HG03045 (cell line): Measurements from ENCODE around the gene MYO7B.
"Not testable (repeated sequence)": the region's sequence is repeated elsewhere in the genome, so short reads cannot be mapped to it uniquely, and the experiment has no call there.

Experiments used
- ATAC-seq: cut with Tn5 transposase; IDR thresholded peaks from one replicate; pipeline ENCODE4 v1.9.1; 2021; ENCODE audit warnings: mild to moderate bottlenecking, moderate library complexity; ENCODE audit not compliant: unreplicated experiment

Gene MYO7B

GRCh38 chr2:127523269-127523939 is 12.1 kb upstream of the MYO7B start:
- no peak for ATAC-seq

DNA sequence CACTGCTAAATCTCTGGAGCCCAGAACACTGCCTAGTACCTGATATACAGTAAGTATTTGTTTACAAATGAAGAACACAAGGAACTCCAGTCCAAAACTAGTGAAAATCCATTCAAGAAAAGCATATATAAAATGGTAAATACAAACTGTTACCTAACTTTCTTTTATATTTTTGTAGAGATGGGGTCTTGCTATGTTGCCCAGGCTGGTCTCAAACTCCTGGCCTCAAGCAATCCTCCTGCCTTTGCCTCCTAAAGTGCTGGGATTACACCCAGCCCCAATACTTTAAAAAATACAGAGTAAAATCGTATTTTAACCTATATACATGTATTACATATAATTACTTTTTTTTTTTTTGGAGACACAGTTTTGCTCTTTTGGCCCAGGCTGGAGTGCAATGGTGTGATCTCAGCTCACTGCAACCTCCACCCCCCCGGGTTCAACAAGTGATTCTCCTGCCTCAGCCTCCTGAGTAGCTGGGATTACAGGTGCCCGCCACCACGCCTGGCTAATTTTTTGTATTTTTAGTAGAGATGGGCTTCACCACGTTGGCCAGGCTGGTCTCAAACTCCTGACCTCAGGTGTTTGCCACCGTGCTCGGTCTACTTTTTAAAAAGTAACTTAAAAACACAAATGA is 11.2 kb upstream of the MYO7B start:
- ATAC-seq: not testable (repeated sequence)

DNA sequence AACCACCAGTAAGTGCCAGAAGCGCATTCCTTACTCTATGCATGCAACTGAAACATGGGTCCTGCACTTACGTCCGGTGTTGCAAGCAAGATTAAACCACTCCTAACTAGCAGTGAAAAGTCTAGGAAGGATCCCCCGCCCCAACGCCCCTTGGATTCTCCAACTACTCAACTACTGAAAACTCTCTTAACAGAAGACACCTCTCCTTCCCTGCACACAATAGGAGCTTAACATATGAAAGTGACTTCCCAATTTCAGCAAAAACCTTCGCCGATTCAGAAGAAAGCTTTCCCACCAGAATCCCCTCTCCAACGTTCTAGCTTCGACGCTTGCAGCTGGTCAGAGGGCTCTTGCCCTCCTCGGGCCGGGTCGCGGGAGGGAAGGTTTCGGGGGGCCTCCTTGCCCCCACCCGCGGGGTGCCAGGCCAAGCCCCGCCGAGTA is 9.8 kb upstream of the MYO7B start:
- no peak for ATAC-seq

DNA sequence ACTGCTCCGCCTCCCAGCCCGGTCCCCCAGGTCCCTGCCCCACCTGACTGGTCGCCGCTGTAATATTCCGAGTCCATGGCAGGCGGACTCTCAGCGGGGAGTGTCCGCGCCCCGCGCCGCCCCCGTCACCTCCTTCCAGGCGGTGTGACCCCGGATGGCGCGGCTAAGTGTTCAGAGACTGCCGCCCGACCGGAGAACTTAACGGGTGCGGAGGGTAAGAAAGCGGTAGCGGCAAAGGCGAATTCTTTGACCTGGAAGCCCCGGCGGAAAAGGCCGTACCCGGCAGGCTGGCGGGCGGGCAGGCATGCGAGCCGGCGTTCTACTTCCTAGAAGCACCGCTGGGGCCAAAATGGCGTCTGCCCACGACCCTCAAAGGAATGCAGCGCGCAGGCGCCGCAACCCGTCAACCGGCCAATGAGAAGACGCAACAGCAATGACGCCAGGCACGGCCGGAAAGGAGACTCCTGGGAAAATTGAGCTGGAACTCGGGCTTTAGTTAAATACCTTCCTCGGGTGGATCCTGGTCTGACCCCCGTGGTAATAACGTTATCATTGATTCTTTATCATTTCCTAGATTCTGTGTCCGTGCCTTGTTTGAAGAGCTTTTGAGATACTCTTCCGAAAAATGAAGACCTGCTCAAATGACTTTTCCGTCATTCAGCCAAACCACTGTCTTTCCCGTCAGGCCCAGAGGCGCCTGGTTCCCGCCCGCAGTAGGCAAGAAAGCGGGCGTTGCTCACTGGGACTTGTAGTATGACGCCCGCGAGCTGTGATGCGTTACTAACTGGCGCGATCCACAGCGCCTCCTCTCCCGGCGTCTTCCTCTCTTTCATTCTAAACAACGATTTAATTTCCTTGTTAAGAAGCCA is 9.1 kb upstream of the MYO7B start, which contains the start of gene IWS1:
Gene IWS1 (minus strand): TSS at position 358 of the 869 bp plus-strand sequence. CDS start 281 bp downstream, at position 77.
- peak; percentile 85 for ATAC-seq

GRCh38 chr2:127527001-127527804 is 8.3 kb upstream of the MYO7B start:
- peak; percentile 14 for ATAC-seq

DNA sequence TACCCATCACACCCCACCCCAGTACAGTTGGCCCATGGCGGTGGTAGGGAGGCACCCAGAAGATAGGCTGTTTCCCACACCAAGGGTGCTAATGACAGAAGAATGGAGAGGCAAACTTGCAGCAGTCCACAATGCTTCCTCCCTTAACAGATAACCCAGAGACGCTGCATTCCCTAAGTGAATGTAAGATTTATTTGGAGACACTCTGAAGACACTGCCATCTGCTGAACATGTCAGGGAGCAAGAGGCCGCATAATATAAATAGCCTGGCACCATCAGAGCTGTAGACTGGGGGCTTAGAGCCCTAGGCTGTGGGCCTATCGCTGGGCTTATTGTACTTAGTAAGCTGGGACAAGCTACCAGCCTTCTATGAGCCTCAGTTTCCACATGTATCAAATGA is 7.0 kb upstream of the MYO7B start:
- ATAC-seq: no peak

DNA sequence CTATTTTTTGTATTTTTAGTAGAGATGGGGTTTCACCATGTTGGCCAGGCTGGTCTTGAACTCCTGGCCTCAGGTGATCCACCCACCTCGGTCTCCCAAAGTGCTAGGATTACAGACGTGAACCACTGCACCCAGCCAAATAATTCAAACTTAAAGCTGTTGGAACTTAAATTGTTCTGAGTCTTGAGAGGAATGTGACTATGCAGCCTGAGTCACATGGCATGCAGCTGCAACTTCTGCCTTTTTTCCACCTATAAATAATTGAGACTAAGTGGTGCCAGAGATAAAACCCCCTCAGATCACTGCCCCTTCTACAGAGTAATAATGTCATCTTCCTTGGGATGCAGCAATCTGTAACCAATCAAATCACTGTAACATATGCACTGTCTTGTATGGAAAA is 6.1 kb upstream of the MYO7B start:
- not testable (repeated sequence) for ATAC-seq

GRCh38 chr2:127530245-127531140 is 5.0 kb upstream of the MYO7B start:
- ATAC-seq: no peak

GRCh38 chr2:127531221-127531648 is 4.2 kb upstream of the MYO7B start:
- ATAC-seq: no peak

DNA sequence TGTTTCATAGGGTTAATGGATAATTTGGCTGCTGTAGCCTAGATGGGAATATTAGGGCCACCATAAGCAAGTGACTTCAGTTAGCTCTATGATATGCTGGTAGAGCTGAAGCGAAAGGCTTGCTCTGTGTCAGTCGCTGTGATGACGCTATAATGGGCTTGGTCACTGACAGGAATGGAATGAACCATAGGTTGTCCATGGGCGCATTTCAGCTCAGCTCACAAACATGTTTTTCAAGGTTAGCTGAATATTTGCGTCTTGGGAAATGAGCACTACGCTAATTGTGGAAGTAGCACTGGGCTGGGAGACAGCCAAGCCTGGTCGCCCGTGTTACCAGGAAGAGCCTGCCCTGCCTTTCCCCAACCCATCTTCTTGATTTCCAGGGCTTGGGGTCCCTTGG is 3.2 kb upstream of the MYO7B start:
- ATAC-seq: no peak

- ATAC-seq: no peak
Measured at GRCh38 chr2:127535918-127536317, 435 bp downstream of the MYO7B start.

DNA sequence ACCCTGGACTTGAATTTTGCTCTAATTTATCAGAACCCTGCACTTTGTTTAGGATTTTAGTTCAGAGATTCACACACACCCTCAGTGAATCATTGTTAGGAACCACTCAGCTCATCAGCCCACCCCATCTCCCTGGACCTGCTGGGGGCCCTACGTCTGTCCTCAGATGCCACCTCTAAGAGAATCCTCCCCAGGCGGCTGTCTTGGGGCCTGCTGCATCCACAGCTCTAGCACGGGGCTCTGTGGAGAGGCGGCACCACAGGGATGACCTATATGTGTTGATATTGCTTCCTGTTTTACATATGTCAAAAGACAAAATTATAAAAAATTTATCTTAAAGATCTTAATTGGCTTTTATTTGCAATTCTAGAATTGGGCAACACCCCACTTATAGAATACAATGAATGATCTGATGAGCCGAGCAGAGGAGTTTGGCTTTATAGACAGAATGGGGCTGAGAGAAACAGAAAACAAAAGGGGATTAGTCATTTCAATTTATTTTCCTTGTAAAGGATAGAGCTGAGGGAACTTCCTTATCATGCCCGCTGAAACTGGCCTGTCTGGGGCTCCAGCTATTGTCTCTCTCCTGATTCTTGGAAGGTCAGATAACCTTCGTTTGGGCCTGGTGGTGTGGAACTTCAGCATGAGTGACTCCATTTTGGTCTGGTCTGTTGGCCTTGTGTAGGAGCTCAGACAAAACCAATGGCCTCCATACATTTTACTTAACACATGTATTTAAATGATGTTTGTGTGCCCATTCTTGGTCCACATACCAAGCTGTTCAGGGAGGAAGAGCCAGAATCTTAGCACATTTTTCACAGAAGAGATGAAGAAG is 1.4 kb downstream of the MYO7B start:
- ATAC-seq: no peak

GRCh38 chr2:127537644-127538043 is 2.2 kb downstream of the MYO7B start:
- ATAC-seq: no peak

DNA sequence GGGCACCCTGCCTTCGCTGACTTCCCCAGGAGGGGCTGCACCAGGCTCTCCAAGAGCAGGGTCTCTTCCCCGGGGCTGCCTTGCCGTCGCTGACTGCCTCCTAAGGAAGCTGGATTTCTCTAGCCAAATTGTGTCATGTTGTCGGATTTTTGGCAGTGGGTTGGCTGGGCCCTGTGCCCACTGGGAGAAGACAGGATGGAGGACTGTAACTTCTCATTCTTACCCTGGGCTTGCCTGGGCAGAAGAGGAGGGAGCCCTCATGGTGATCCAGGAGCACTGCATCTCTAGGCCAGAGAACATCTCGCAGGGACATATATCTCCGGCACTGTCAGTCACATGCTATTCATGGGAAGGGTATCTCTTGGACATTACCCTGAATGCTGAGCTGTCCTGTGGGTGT is 6.3 kb downstream of the MYO7B start:
- no peak for ATAC-seq

- no peak for ATAC-seq
Measured at GRCh38 chr2:127542231-127542630, 6.7 kb downstream of the MYO7B start.

DNA sequence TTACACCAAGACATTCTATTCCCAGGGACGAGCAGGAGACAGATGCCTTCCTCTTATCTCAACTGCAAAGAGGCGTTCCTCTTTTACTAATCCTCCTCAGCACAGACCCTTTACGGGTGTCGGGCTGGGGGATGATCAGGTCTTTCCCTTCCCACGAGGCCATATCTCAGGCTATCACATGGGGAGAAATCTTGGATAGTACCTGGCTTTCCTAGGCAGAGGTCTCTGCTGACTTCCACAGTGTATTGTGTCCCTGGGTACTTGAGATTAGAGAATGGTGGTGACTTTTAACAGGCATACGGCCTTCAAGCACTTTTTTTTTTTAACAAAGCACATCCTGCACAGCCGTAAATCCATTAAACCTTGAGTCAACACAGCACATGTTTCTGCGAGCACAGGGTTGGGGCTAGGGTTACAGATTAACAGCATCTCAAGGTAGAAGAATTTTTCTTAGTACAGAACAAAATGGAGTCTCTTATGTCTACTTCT is 7.6 kb downstream of the MYO7B start:
- ATAC-seq: not testable (repeated sequence)

GRCh38 chr2:127545189-127545588 is 9.7 kb downstream of the MYO7B start:
- no peak for ATAC-seq

GRCh38 chr2:127545796-127546195 is 10.3 kb downstream of the MYO7B start:
- ATAC-seq: no peak

GRCh38 chr2:127546797-127547196 is 11.3 kb downstream of the MYO7B start:
- no peak for ATAC-seq
